IPS-NIHi7 (cell line): ENCODE results near the gene PEDS1.
"Not testable (repeated sequence)": the region's sequence is repeated elsewhere in the genome, so short reads cannot be mapped to it uniquely, and the experiment has no call there.

ENCODE experiments used
- DNase-seq: peaks from one replicate; pipeline ENCODE4 v3.0.0; 2012; ENCODE audit warnings: mixed read lengths; ENCODE audit errors: extremely low spot score

PEDS1 gene

DNA sequence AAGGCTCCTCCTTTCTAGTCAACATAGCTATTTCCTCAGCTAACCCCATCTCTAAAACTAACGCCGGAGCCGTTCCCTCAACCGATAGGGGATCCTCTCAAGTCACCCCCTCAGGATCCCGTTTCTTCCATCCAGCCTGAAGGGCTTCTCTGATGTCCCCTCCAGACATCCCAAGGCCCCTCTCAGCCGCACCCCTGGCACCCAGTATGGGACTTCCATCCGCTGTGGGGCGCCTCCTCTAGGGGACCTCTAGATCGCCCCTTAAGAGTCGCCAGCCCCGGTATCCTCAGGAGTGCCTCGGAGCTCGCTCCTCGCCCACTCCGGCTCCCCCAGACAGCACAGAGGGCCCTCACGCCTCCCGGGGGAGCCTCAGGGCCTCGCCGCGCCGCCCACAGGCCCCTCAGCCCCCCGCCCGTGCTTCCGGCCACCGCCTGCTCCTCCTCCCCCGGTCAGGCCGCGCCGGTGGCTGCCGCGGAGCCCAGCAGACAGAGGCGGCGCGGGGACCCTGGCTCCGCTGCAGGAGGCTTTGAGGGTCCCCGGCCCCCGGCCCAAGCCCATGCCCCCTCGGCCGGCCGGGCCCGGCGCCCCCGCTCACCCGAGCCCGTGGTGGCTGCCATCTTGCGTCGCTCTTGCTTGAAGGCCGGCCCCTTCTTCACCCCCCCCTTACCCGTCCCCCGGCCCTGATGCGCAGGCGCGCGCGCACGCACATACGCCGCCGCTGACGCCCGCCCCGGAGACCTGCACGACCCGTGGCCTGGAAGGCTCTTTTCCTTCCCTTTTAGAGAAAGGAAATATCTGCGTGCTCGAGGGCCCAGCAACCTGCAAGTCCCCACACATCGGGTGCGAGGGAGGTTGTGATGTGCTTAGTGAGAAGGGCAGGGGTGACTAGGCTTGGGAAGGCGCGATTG lies 40.8 kb downstream of the PEDS1 start, which contains the start of gene UBE2V1:
Gene UBE2V1 (minus strand): TSS at position 639 of the 908 bp plus-strand sequence. CDS start 22 bp downstream, at position 617.
- DNase-seq: peak; percentile 94

DNA sequence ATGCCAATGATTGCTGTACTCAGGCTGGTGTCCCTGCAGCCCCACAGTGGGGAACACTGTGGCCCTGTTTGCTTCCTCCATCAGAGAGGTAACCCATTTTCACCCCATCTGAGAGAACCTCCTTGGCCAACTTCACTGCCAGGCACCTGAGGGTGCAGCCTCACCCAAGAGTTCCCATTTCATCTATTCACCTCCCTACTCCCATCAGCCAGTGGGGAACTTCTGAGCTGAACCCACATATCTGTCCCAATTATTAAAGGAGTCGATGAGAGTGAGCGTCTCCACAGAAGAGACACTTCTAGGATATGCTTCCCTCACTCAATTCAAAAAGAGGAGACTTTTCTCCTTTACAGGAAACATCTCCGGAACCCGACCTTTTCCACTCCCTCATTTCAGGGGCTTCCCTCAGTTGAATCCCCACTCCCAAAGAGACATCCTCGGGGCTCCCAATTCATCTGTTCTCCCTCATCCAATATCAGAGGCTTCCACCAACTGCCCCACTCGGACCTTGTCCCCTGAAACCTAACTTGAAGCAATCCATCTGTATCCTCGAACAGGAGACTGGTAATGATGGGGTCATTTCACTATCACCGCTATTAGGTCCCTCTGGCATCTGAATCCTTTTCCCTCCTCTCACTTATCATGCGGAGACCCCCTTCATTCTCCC lies 41.6 kb downstream of the PEDS1 start:
- DNase-seq: no peak

DNA sequence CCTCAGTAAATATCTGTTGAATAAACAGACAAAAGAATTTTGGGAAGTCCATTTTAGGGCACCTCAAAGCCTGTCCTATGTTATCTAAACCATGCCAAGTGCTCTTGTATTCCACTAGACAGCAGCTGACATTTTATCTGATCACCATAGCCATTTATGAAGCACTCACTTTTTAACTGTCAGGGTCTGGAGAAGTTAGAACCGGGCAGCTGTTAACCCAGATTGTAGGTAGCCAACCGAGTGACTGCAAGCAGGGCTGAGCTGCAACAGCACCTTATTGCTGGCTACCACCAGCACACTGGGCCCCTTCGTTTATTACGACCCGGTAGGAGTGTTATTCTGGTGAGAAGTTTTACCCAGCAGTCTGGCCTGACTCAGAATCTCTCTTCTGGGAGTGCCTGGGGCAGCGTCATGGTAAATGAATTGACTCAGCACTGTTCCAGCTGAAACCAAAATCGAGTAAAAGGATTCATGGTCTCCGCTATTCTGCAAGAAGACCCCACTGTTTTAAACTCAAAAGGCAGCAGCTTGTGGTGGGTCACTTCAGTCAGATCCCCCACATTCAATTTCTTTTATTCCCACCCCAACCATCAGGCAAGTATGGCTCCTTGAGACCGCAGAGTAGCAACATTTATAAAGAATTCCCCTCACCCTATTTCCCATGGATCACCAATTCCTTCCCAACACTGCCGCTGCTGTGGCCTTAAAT lies 42.2 kb downstream of the PEDS1 start:
- no peak for DNase-seq

DNA sequence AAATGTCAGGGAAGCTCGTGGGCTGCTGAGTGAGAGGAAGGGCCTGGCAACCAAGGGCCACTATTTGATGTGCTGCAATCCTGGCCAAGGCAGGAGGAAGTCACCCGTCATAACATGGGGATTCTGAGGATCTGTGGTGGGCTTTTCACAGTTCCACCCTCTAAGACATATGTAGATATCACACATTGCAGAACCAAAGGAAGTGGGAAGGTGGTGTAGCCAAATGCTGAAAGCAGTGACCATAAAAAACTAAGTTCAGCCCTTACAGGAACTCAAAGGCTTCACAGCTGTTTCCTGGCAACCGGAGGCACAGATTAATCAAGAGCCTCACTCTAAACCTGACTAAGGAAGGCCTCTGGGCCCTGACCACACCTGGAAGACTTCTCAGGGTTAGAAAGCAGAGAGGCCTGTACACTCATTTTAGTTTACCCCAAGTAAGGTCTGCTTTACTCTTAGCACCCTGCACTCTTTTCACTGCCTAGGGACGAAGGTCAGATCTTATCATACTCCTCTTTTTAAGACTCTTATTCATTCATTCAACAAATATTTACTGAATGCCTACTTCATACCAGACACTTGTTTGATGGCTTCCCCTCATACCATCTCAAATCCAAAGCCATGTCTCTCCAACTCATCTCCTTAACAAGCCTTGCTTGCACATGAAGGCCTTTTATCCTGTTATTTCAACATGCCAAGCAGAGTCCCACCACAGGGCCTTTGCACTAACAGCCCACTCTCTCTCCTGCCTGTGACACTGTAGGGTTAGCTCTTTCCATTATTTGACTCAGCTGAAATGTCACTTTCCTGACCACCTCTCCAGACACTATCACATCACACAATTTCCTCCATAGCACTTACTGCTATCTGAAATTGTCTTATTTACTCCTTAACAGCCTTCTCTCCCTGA lies 43.1 kb downstream of the PEDS1 start:
- DNase-seq: no peak

DNA sequence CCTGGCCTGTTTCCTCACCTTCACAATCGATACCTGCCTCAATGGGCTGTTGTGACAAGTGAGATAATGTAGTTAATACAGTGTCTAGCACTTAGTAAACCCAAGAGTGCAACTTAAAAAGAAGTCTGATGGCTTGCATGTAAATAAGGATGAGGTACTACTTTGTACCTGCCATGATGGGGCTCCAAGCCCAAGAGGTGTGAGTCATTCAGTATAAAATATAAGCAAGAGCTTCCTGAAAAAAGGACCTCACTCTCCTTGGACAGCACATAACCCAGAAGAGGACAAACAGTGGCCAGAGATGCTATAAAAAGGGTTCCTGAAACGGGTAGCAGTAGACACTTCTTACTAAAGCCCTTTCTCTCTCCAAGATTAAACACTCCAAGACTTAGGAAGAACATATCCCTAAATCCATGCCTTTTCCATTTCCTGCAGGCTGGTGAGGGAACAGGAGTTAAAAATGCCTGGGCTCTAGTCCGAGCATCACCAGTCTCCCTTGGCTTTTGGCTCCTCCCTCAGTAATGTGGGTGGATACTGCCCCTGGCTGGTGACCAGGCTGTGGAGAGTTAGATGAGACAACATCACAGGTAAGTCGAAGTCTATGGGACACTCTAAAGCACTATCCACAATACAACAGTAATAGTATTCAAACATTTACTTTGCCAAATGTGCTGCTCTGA lies 44.8 kb downstream of the PEDS1 start:
- peak; percentile 41 for DNase-seq

DNA sequence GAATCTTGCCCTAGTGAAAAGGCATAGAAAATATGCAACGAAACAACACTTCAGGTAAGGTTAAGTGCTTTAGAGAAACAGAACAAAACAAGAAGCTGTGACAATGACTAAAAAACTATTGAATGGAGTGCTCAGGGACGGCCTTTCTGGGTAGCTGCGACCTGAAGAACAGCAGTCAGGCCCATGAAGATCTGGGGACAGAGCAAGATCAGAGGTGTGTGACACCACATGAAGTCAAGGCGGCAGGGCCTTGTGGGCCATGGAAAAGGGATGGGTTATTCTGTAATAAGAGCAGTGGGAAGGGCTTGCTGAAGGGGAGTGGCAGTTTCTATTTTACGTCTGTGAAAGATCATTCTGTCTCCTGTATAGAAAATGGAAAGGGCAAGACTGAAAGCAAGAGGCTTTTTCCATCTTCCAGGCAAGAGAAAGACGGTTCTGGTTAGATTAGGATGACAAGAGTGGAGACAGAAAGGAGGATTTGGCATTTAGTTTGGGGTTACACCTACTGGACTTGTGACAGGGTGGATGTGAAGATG lies 45.7 kb downstream of the PEDS1 start:
- no peak for DNase-seq

DNA sequence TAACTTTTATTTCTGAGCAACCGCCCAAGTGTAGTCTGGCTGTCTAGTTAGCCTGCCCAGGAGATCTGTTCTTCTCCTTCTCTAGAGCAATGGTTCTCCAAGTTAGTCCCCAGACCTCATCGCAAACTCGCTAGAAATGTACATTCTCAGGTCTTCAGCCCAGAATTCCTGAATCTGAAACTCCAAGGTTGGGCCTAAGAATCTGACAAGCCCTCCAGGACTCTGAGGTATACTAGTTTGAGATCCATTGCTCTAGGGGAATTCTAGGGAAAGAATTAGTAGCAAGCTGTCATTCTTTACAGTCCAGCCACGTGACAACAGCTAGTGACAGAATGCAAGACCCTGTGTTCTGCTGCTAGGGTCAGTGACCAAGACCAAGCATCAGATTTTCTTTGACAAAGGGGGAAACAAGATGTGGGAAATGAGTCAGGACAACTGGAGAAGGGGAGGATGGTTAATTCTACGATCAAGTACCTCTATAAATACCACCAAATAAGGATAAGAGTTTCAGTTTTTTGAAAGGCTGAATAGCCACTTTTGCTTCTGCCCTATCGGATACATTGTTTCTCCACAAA lies 46.4 kb downstream of the PEDS1 start:
- no peak for DNase-seq

DNA sequence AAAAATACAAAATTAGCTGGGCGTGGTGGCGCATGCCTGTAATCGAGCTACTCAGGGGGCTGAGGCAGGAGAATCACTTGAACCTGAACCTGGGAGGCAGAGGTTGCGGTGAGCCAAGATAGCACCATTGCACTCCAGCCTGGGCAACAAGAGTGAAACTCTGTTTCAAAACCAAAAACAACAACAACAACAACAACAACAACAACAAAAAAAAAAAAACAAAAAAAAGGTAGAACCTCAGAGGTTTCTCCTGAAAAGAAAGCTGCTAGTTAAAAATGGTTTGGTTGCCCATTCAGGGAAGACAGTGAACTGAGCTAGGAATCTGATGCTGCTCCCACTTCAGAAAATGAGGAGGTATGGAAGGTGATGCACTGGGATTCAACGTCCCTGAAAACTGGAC lies 46.9 kb downstream of the PEDS1 start:
- not testable (repeated sequence) for DNase-seq
